ENCODE measurements around the gene EFCC1. TPM values are rescaled to one million over a fixed set of nuclear protein-coding genes. Genes with fewer than 3 reads are reported as not detected.

The EFCC1 gene
- total and polyA plus RNA-seq, 2 of the 8 experiments (the other 6 are each of a cell fraction or from before 2014, with no cell fraction given) = 0.14 to 0.37 TPM

- Histone ChIP-seq H2BK15ac (ENCODE audit: low read length) (no peak overlapping the region), H4K20me1 (replicated peaks in 1 of 2; ENCODE audit: control insufficient read depth in 1 of 2, insufficient read depth in 2 of 2, low read length in 2 of 2) (no peaks in the 10 kb centered on the region), H3K79me1 (ENCODE audit: low read depth, low read length) (no peaks in the 10 kb centered on the region), H4K8ac (ENCODE audit: extremely low read depth, insufficient read depth, low read length) (no peak overlapping the region; the same call in 1 of the 2 replicates), H3K4me3 (ENCODE audit: extremely low read depth in 1 of 4, insufficient read depth in 2 of 4, low read depth in 3 of 4, low read length in 4 of 4) (no peak overlapping the region), H3K9me3 (ENCODE audit: insufficient read depth in 2 of 2, low read depth in 1 of 2, low read length in 1 of 2) (no peaks in the 10 kb centered on the region), H2BK12ac (ENCODE audit: low read depth, low read length) (no peak overlapping the region), H3K9ac (replicated peaks in 1 of 4; ENCODE audit: extremely low read depth in 1 of 4, low read depth in 3 of 4, low read length in 3 of 4) (no peak overlapping the region), H2AK5ac (ENCODE audit: low read depth, low read length) (no peak overlapping the region), H3K23ac (ENCODE audit: insufficient read length) (no peak overlapping the region), H4K91ac (replicated peaks; ENCODE audit: insufficient read length, low read length) (no peak overlapping the region), H3K79me2 (ENCODE audit: control insufficient read depth in 1 of 2, insufficient read depth in 2 of 2, low read length in 2 of 2) (no peaks in the 10 kb centered on the region), H2BK20ac (ENCODE audit: low read length) (no peak overlapping the region), H3K27ac (ENCODE audit: low read depth, low read length) (no peak overlapping the region), H3K14ac (ENCODE audit: insufficient read length) (no peak overlapping the region), H2BK5ac (ENCODE audit: low read depth, low read length) (no peak overlapping the region), H3K4ac (replicated peaks; ENCODE audit: insufficient read length, low read depth, low read length) (no peak overlapping the region), H3K18ac (ENCODE audit: extremely low read depth, low read length) (no peak overlapping the region), H3K56ac (replicated peaks; ENCODE audit: insufficient read length, low read depth, low read length) (no peak overlapping the region), H2AFZ (ENCODE audit: low read length) (no peak overlapping the region), H3K27me3 (replicated peaks in 1 of 4; ENCODE audit: control insufficient read depth in 3 of 4, extremely low read depth in 1 of 4, insufficient read depth in 3 of 4, low read length in 3 of 4) (peaks cover 0 to 11% (median 4%) of the 10 kb centered on the region in 4 experiments; a peak in 5 of 7 replicates), H4K5ac (ENCODE audit: insufficient read length, low read depth, low read length) (no peak overlapping the region), H3K36me3 (ENCODE audit: control insufficient read depth in 2 of 4, insufficient read depth in 4 of 4, low read length in 3 of 4) (no peaks in the 10 kb centered on the region), H3K23me2 (ENCODE audit: low read depth, low read length) (no peaks in the 10 kb centered on the region), H3K4me2 (ENCODE audit: insufficient read depth in 1 of 2, low read depth in 2 of 2, low read length in 2 of 2) (no peak overlapping the region), H3K4me1 (replicated peaks in 1 of 4; ENCODE audit: control insufficient read depth in 3 of 4, insufficient read depth in 4 of 4, low read length in 3 of 4) (no peaks in the 10 kb centered on the region; a peak in 1 of 7 replicates), H2BK120ac (replicated peaks; ENCODE audit: low read depth, low read length) (no peak overlapping the region)
- ChIA-PET CTCF (ENCODE audit: partially characterized antibody) (interaction anchor here (0.9 to 4.7 kb wide), 6 partner anchors 10 to 43 kb away, joined by 3 to 28 read pairs (median 12); no protein-coding TSS in a partner anchor), POLR2A (ENCODE audit: partially characterized antibody) (interaction anchor here (1.0 kb wide), 1 partner anchor 11 kb away, joined by 3 read pairs; no protein-coding TSS in a partner anchor)
- WGBS, 2 experiments (ENCODE audit: extremely low coverage in 1 of 2, insufficient coverage in 1 of 2, insufficient read length in 1 of 2, insufficient replicate concordance in 2 of 2, low coverage in 1 of 2, low lambda C conversion rate in 2 of 2, missing lambda C conversion rate in 1 of 2) = 78% methylated on average over 4 of the region's 9 CpGs; no CpG with 5 or more reads in 1 of the 2 experiments
- DNase-seq (ENCODE audit: low read depth in 1 of 2, low spot score in 2 of 2) = no peak
- no peak for FAIRE-seq
- no peak for TF ChIP-seq RAD21 (IDR thresholded peaks at IDR 0.05 in 1 of 2, conservative IDR thresholded peaks at IDR 0.05 in 1 of 2; ENCODE audit: low read depth in 2 of 2, low read length in 2 of 2)
- TF ChIP-seq EP300 (IDR thresholded peaks at IDR 0.05; ENCODE audit: borderline replicate concordance in 1 of 2, low read depth in 2 of 2, low read length in 2 of 2) = no peak
- TF ChIP-seq CTBP2 (IDR thresholded peaks at IDR 0.05; ENCODE audit: borderline replicate concordance, insufficient read depth, insufficient read length, low read length) = no peak
- TF ChIP-seq CHD2 (IDR thresholded peaks at IDR 0.05; ENCODE audit: low read length) = no peak
- no peak for TF ChIP-seq BCL11A (IDR thresholded peaks at IDR 0.05; ENCODE audit: low read depth in 2 of 2, low read length in 2 of 2)
- no peak for TF ChIP-seq CBX5 (IDR thresholded peaks at IDR 0.05; ENCODE audit: low read depth, low read length)
- TF ChIP-seq POLR2A (IDR thresholded peaks at IDR 0.05; ENCODE audit: control extremely low read depth in 1 of 2, low read depth in 2 of 2, low read length in 2 of 2) = no peak
- TF ChIP-seq JUN (IDR thresholded peaks at IDR 0.05; ENCODE audit: low read depth, low read length) = no peak
- TF ChIP-seq KDM1A (IDR thresholded peaks at IDR 0.05; ENCODE audit: borderline replicate concordance, low read length) = no peak
- TF ChIP-seq SUZ12 (IDR thresholded peaks at IDR 0.05; ENCODE audit: low read length) = no peak
- no peak for TF ChIP-seq TCF12 (IDR thresholded peaks at IDR 0.05; ENCODE audit: low read depth, low read length)
- TF ChIP-seq HDAC6 (IDR thresholded peaks at IDR 0.05; ENCODE audit: low read depth, low read length) = no peak
- no peak for TF ChIP-seq CBX8 (IDR thresholded peaks at IDR 0.05; ENCODE audit: borderline replicate concordance, low read depth, low read length)
Measured at GRCh38 chr3:129010310-129010956, 9.3 kb downstream of the EFCC1 start.
